NCI-H2107 (cell line): ENCODE data around the gene OPN4.
A peak's percentile ranks its signal among the peaks of the same experiment; 100 is the strongest.

ENCODE experiments used
- DNase-seq: peaks from one replicate; lab custom pipeline; 2025; lab: John Stamatoyannopoulos, UW

OPN4 gene

DNA sequence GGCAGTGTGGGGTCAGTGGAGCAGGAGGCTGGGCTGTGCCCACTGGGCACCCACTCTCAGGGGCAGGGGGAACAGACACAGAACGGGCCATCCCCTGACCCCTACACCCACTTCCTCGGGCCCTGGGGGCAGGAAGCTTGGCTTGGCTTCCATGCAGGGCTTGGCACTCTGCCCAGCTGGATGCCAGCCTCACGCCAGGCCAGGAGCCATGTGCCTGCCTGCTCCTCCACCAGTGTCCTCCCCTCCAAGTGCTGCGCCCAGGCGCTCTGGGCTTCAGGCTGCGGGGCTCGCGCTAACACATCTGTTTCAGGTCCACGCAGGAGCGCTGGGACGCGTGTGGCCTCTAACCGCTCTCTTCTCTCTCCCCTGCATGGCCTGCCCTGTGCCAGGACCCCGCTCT lies 26.7 kb downstream of the OPN4 start:
- no peak for DNase-seq

DNA sequence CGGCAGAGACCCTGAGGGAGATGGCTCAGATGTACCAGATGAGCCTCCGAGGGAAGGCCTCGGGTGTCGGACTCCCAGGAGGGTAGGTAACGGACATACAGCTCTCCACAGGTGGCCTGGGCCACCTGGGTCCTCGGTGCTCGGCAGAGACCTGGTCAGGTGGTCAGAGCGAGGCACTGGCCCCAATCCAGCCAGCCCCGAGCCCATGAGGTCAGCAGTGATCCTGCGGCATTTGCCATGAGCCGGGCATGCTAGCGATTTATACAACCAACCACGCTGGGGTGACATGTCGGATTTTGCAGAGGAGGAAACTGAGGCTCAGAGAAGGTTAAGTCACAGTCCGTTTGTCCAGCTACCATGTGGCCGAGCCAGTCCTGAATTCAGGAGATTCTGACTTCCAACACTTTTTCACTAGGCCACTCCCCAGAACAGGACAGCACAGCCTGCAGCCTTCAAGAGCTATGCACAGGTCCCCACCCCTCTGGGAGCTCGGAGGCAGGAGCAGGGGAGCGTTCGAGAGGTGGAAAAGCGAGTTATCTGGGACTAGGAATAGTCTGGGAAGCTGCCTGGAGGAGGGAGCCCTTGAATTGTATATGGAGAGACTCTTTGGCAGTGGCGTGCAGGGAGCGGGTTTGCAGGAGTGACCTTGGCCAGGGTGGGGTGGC lies 27.5 kb downstream of the OPN4 start:
- no peak for DNase-seq

GRCh38 chr10:86682675-86683074 lies 28.3 kb downstream of the OPN4 start:
- no peak for DNase-seq

- no peak for DNase-seq
These were observed 30.2 kb downstream of the OPN4 start for GRCh38 chr10:86684331-86685097.

DNA sequence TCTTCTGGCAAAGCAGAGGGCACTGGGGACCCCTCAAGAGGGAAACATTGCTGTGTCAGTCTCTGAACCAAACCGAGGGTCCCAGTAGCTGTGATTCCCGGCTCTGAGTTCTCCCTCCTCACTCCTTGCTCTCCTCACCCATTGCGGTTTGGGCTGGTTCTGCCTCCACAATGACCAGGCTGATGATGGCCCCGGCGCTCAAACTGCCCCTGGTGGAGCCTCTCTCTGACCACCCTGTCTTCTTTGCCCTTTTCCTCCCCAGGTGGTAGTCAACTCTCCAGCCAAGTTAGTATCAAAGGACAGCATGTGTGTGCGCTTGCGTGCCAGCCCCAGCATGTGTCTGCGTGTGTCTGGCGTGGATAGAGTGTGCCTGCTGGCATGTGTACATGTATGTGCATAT lies 31.1 kb downstream of the OPN4 start:
- DNase-seq: no peak

GRCh38 chr10:86685893-86686632 lies 31.7 kb downstream of the OPN4 start:
- DNase-seq: no peak

DNA sequence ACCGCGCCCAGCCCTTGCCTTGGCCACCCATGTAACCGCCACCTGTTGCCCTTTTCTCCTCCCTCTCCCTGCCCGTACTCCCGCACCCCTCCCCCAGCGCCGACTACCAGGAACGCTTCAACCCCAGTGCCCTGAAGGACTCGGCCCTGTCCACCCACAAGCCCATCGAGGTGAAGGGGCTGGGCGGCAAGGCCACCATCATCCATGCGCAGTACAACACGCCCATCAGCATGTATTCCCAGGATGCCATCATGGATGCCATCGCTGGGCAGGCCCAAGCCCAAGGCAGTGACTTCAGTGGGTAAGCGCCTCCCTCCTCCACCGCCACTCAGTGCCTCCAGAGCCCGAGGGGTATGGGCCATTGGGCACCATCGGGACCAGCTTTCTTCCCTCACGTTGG lies 32.6 kb downstream of the OPN4 start:
- DNase-seq: no peak

- no peak for DNase-seq
These were observed 33.4 kb downstream of the OPN4 start for GRCh38 chr10:86687750-86688149.

- peak; percentile 8 for DNase-seq
These were observed 34.1 kb downstream of the OPN4 start for GRCh38 chr10:86688398-86688921.

- DNase-seq: no peak
These were observed 34.8 kb downstream of the OPN4 start for GRCh38 chr10:86689146-86689545.

GRCh38 chr10:86690231-86690630 lies 35.9 kb downstream of the OPN4 start:
- no peak for DNase-seq

DNA sequence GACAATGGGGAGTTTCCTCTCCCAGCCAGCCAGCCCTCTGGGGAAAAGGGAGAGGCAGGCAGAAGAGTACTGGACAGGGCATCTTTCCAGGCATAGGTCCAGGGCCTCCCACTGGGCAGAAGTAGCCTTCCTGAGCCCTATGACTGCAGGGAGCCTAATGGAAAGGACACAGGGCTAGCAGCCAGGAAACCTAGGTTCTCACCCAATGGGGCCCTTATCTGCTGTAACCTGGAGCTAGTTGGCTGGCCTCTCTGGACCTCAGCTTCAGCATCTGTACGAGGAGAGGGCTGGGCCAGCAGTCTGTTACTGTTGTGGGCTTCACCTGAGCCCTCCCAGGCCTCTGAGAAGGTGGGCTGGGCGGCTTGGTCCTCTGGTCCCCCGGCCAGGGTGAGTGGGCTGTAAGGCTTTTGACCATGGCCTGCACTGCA lies 36.3 kb downstream of the OPN4 start:
- DNase-seq: no peak

- DNase-seq: no peak
These were observed 37.1 kb downstream of the OPN4 start for GRCh38 chr10:86691333-86692022.

GRCh38 chr10:86692023-86692514 lies 37.7 kb downstream of the OPN4 start:
- DNase-seq: no peak

DNA sequence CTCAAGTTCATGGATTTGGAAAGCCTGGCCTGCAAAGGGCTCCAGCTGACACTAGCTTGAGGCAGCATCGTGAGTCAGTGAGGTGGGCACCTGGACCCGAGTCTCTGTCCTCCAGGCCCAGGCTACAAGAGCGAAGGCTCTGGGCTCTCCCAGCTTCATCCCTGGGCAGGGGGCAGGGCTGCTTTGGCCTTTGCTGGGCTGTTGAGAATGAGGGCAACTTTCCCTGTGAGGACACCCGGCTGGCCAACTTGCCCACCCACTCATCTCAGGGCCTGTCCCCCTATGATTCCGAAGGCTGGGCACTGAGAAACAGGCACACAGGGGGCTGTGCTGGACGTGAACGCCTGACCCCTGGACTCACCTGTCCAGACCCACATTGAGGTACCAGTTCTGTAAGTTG lies 38.3 kb downstream of the OPN4 start:
- DNase-seq: no peak

- no peak for DNase-seq
These were observed 38.9 kb downstream of the OPN4 start for GRCh38 chr10:86693275-86693674.

DNA sequence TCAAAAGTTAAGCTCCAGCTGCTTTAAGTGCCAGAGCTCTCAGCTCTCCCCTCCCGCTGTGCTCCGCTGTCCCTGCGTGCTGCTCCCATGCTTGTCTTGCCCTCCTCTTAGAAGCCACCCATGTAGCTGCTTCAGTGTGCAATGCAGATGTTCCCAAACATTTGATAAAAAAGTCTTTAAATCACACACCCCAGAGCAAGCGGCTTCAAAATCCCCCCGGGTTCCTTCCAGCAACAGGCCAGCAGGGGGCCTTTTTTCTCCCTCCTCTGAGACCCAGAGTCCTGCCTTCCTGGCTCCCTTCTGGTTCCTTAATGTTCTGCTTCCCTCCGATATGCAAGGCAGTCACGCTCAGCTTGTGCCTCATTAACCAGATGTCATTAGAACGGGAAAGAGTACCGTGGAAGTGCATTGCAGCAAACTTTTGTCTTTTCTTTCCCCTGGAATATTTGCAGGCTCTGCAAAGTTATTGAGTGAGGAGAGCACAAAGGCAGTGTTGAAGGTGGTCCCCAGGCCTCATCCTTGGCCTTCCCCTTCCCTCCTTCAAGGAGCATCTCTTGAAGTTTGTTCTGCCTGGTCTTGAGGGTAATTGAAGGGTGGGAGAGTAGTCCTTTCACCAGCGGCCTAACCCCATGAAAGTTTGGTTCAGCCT lies 39.5 kb downstream of the OPN4 start:
- no peak for DNase-seq

GRCh38 chr10:86698207-86698940 lies 44.0 kb downstream of the OPN4 start:
- DNase-seq: no peak

DNA sequence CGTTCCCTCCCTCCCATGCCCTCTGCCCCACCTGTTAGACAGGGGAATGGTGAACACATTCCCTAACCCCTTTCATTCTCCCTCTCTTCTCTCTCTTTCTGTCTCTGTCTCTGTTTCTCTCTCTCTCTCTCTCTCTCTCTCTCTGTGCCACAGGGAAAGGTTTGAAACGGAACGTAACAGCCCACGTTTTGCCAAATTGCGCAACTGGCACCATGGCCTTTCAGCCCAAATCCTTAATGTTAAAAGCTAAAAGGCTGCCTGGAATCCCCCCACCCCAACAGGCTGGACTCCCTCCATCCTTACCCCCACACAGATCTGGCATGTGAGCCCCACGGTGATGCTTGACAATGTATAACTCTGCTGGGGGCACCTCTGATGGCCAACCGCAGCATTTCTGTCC lies 44.8 kb downstream of the OPN4 start:
- DNase-seq: no peak

DNA sequence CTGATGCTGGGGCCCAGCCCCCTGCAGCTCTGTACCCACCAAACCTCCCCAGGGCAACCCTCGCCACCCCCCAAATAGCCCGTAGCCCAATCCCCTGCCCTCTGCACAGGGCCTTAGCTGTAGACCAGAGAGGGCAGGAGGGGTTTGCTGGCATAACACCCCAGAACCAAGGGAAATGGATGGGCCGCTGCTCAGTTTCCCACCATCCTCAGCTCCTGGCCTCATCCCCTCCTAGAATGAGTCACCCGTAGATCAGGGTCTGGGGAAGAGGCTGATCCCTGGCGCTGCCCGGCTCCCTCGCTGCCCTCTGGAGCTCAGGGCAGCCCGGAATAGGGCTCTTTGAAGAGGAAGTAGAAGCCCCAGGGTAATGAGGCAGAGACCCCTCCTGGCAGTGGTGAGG lies 45.2 kb downstream of the OPN4 start:
- DNase-seq: no peak
